OCI-LY7 (cell line): ENCODE results near the gene CCT6B. TPM values are rescaled to one million over a fixed set of nuclear protein-coding genes. Genes with fewer than 3 reads are reported as not detected.

Source experiments
- BruUV-seq: library from RNA; stranded (reverse); fragments of 400-500 nt; replicated peaks from 2 replicates; lab custom pipeline; 2021; lab: Mats Ljungman, UMichigan
- CTCF ChIA-PET: fragments of 300-600 bp; sonication (Branson Sonifier 250); formaldehyde crosslinking; loops from one replicate; lab custom pipeline; 2022; ENCODE audit warnings: antibody characterized with exemption; ENCODE audit not compliant: unreplicated experiment; lab: Charles Lee
- POLR2A ChIA-PET: fragments of 300-600 bp; sonication (Branson Sonifier 250); formaldehyde crosslinking; loops from one replicate; lab custom pipeline; 2022; ENCODE audit warnings: antibody characterized with exemption; lab: Charles Lee
- DNase-seq: peaks from one replicate; pipeline ENCODE4 v3.0.0-alpha.2; 2015; ENCODE audit warnings: low spot score
- H2AFZ ChIP-seq: fragments of 200-600 bp; sonication (generic), shearing (Covaris generic); 2 replicates; pipeline ENCODE4 v1.6.1; 2014; ENCODE audit warnings: mild to moderate bottlenecking, antibody characterized with exemption, low read length, moderate library complexity
- H3K27ac ChIP-seq: fragments of 200-600 bp; sonication (generic); 2 replicates; pipeline ENCODE4 v1.5.1; 2014; ENCODE audit warnings: mixed run types, low read depth, mild to moderate bottlenecking, moderate library complexity, low read length, inconsistent platforms; ENCODE audit not compliant: poor library complexity, severe bottlenecking
- H3K36me3 ChIP-seq: fragments of 200-600 bp; sonication (generic); 2 replicates; pipeline ENCODE4 v1.6.1; 2014; ENCODE audit warnings: mild to moderate bottlenecking, antibody characterized with exemption, low read length, moderate library complexity, mixed read lengths; ENCODE audit not compliant: insufficient read depth
- H3K4me1 ChIP-seq: fragments of 200-600 bp; sonication (generic); 2 replicates; pipeline ENCODE4 v1.5.1; 2014; ENCODE audit warnings: mild to moderate bottlenecking, low read length; ENCODE audit not compliant: insufficient read depth, poor library complexity, severe bottlenecking
- H3K4me2 ChIP-seq: fragments of 200-600 bp; sonication (generic); 2 replicates; pipeline ENCODE4 v1.6.1; 2014; ENCODE audit warnings: mild to moderate bottlenecking, low read length
- H3K4me3 ChIP-seq: fragments of 200-600 bp; sonication (generic); 2 replicates; pipeline ENCODE4 v1.5.1; 2014; ENCODE audit warnings: mild to moderate bottlenecking, low read depth, low read length; ENCODE audit not compliant: poor library complexity, severe bottlenecking
- H3K79me2 ChIP-seq: fragments of 200-600 bp; sonication (generic); 2 replicates; pipeline ENCODE4 v1.6.1; 2016; ENCODE audit warnings: low read depth, mild to moderate bottlenecking, low read length, moderate library complexity, mixed read lengths; ENCODE audit not compliant: insufficient read depth
- H3K9me2 ChIP-seq: fragments of 200-600 bp; sonication (generic); 2 replicates; pipeline ENCODE4 v1.6.1; 2016; ENCODE audit warnings: mild to moderate bottlenecking, low read length, mixed read lengths; ENCODE audit not compliant: insufficient read depth
- H3K9me3 ChIP-seq: fragments of 200-600 bp; sonication (generic); 2 replicates; pipeline ENCODE4 v1.6.1; 2014; ENCODE audit warnings: mild to moderate bottlenecking, mixed run types, low read length, mixed read lengths
- H4K20me1 ChIP-seq: fragments of 200-600 bp; sonication (generic); 2 replicates; pipeline ENCODE4 v1.6.1; 2014; ENCODE audit warnings: mild to moderate bottlenecking, antibody characterized with exemption, low read length, moderate library complexity, mixed read lengths; ENCODE audit not compliant: insufficient read depth
- CTCF ChIP-seq: fragments of 200-600 bp; sonication (generic); conservative IDR thresholded peaks from 2 replicates; pipeline ENCODE4 v1.5.1; 2014; ENCODE audit warnings: mild to moderate bottlenecking, antibody characterized with exemption, low read length, moderate library complexity, mixed read lengths
- EZH2phosphoT487 ChIP-seq: fragments of 200-600 bp; sonication (generic); IDR thresholded peaks from 2 replicates; pipeline ENCODE4 v1.6.1; 2018; ENCODE audit warnings: low read depth, borderline replicate concordance, mild to moderate bottlenecking, mixed run types, antibody characterized with exemption, low read length, moderate library complexity, mixed read lengths
- intact Hi-C: fragments of 100-400 bp; cut with micrococcal nuclease; formaldehyde crosslinking; loops from one replicate; pipeline ENCODE4 v1.10.0; 2022; ENCODE audit not compliant: unreplicated experiment
- total RNA-seq, 2 experiments: library from RNA; depleted of rRNA in 1 of 2; stranded (reverse); fragments of >200 nt in 1 of 2; shearing (Covaris generic) in 1 of 2; gene quantifications; 2 replicates each; pipeline ENCODE4 v1.2.3, GENCODE V29; 2014 to 2022

CCT6B gene
- total RNA-seq, 2 experiments from 2014 or later, result 1.9 to 2.6 TPM

DNA sequence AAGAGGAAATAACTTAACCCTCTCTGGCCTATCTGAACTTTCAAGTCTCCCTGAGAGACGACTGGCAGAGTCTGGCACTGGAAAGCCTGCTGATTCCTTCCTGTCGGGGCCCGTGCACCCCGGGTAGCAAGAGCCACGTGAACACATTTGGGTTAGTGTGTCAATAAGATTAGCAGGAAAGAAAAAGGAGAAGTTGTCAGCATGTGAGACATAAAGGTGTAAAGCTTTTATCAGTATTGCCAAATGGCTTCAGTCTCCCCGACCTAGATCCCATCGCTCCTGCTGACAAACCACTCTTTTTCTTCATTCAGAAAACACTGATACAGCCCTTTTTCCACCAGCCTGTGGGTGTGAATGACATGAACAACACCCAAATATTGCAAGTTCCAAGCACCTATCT is 74.4 kb downstream of the CCT6B start:
- BruUV-seq, result no TSS peak
- intact Hi-C loops, result no loop called here

GRCh38 chr17:34885076-34885475 is 76.2 kb downstream of the CCT6B start:
- ChIA-PET CTCF (no interaction called here), POLR2A (no interaction called here)
- DNase-seq, result no peak
- Histone ChIP-seq H3K79me2 (no peaks in the 10 kb centered on the region), H3K9me3 (no peaks in the 10 kb centered on the region), H3K4me1 (no peaks in the 10 kb centered on the region), H3K36me3 (no peaks in the 10 kb centered on the region), H3K9me2 (no peaks in the 10 kb centered on the region), H3K4me2 (no peak overlapping the region), H3K4me3 (no peak overlapping the region), H2AFZ (no peak overlapping the region), H4K20me1 (no peaks in the 10 kb centered on the region), H3K27ac (no peak overlapping the region)
- intact Hi-C loops, result no loop called here
- no TSS peak for BruUV-seq
- TF ChIP-seq CTCF, result no peak
- TF ChIP-seq EZH2phosphoT487, result no peak

More for the DNA sequence above, 74.4 kb downstream of the CCT6B start:
- no peaks in the 10 kb centered on the region for H3K9me3 ChIP-seq
- CTCF ChIA-PET, result no interaction called here
- H4K20me1 ChIP-seq, result no peaks in the 10 kb centered on the region
- H3K9me2 ChIP-seq, result no peaks in the 10 kb centered on the region
- no peak overlapping the region for H3K27ac ChIP-seq
- no peaks in the 10 kb centered on the region for H3K79me2 ChIP-seq
- POLR2A ChIA-PET, result no interaction called here
- H3K4me2 ChIP-seq, result no peak overlapping the region
- H2AFZ ChIP-seq, result no peak overlapping the region
- H3K4me1 ChIP-seq, result no peaks in the 10 kb centered on the region
- TF ChIP-seq CTCF (no peak), EZH2phosphoT487 (no peak)
- DNase-seq, result peak; percentile 2
- H3K4me3 ChIP-seq, result no peak overlapping the region
- no peaks in the 10 kb centered on the region for H3K36me3 ChIP-seq

DNA sequence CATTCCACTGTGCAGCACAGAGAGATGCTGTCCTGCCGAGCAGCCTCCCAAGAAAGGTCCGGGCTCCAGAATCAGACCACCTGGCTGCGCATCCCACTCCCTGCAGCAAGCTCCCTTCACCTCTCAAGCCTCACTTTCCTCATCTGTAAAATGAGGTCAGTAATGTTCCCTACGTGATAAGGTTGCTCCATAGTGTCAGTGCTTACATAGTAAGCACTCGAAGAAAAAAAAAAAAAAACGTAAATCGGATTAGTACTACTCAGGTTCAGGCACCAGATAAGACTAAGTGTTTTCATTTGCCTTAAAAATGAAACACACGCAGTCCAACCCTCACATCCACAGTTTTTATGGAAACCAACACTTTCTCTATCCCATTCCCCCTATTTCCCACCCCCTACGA is 76.7 kb downstream of the CCT6B start:
- H2AFZ ChIP-seq, result no peak overlapping the region
- no peak overlapping the region for H3K27ac ChIP-seq
- H3K9me3 ChIP-seq, result no peaks in the 10 kb centered on the region
- POLR2A ChIA-PET, result no interaction called here
- BruUV-seq, result no TSS peak
- H4K20me1 ChIP-seq, result no peaks in the 10 kb centered on the region
- CTCF ChIA-PET, result no interaction called here
- H3K4me2 ChIP-seq, result no peak overlapping the region
- no peaks in the 10 kb centered on the region for H3K4me1 ChIP-seq
- no peaks in the 10 kb centered on the region for H3K79me2 ChIP-seq
- no peaks in the 10 kb centered on the region for H3K36me3 ChIP-seq
- intact Hi-C loops, result no loop called here
- no peaks in the 10 kb centered on the region for H3K9me2 ChIP-seq
- H3K4me3 ChIP-seq, result no peak overlapping the region
- no peak for TF ChIP-seq EZH2phosphoT487
- TF ChIP-seq CTCF, result no peak
- DNase-seq, result no peak
